GM18858 (cell line): ENCODE measurements around the gene PIK3C2A.
A peak's percentile ranks its signal among the peaks of the same experiment; 100 is the strongest.

Experiments
- ATAC-seq: cut with Tn5 transposase; IDR thresholded peaks from one replicate; pipeline ENCODE4 v1.9.1; 2021; ENCODE audit not compliant: unreplicated experiment

Gene PIK3C2A

GRCh38 chr11:17218403-17218802, 10.6 kb upstream of the PIK3C2A start:
- ATAC-seq, result no peak

- ATAC-seq, result no peak
Observed at GRCh38 chr11:17217401-17217800, 9.6 kb upstream of the PIK3C2A start.

- ATAC-seq, result no peak
Observed at GRCh38 chr11:17214338-17214737, 6.6 kb upstream of the PIK3C2A start.

- ATAC-seq, result no peak
Observed at GRCh38 chr11:17211286-17211685, 3.5 kb upstream of the PIK3C2A start.

- ATAC-seq, result no peak
Observed at GRCh38 chr11:17209939-17210245, 2.1 kb upstream of the PIK3C2A start.

GRCh38 chr11:17208257-17208999, 642 bp upstream of the PIK3C2A start:
- ATAC-seq, result peak; percentile 40

GRCh38 chr11:17206463-17206862, 1.3 kb downstream of the PIK3C2A start:
- ATAC-seq, result no peak

- no peak for ATAC-seq
Observed at GRCh38 chr11:17197431-17197898, 10.3 kb downstream of the PIK3C2A start.

- ATAC-seq, result no peak
Observed at GRCh38 chr11:17188675-17189074, 19.1 kb downstream of the PIK3C2A start.

GRCh38 chr11:17186932-17187692, 20.7 kb downstream of the PIK3C2A start:
- no peak for ATAC-seq

- ATAC-seq, result no peak
Observed at GRCh38 chr11:17185938-17186337, 21.8 kb downstream of the PIK3C2A start.

GRCh38 chr11:17184882-17185587, 22.8 kb downstream of the PIK3C2A start:
- no peak for ATAC-seq

- ATAC-seq, result no peak
Observed at GRCh38 chr11:17183836-17184235, 23.9 kb downstream of the PIK3C2A start.

GRCh38 chr11:17179970-17180369, 27.8 kb downstream of the PIK3C2A start:
- no peak for ATAC-seq

- no peak for ATAC-seq
Observed at GRCh38 chr11:17173332-17173731, 34.5 kb downstream of the PIK3C2A start.

GRCh38 chr11:17171916-17172315, 35.9 kb downstream of the PIK3C2A start:
- no peak for ATAC-seq

- no peak for ATAC-seq
Observed at GRCh38 chr11:17171343-17171742, 36.4 kb downstream of the PIK3C2A start.

GRCh38 chr11:17169876-17170275, 37.9 kb downstream of the PIK3C2A start:
- ATAC-seq, result no peak

- no peak for ATAC-seq
Observed at GRCh38 chr11:17165247-17165890, 42.4 kb downstream of the PIK3C2A start.

GRCh38 chr11:17164361-17165246, 43.2 kb downstream of the PIK3C2A start:
- ATAC-seq, result no peak
